Activated T-cell treated with anti-CD3 and anti-CD28 coated beads for 4 hours (primary cell): ENCODE results near the gene PDCD10.
A peak's percentile ranks its signal among the peaks of the same experiment; 100 is the strongest.

Source experiments
- DNase-seq: peaks from one replicate; pipeline ENCODE4 v3.0.0-alpha.2; 2020

PDCD10 gene

GRCh38 chr3:167733961-167734497, 663 bp downstream of the PDCD10 start:
- no peak for DNase-seq

GRCh38 chr3:167732313-167733065, 2.2 kb downstream of the PDCD10 start:
- DNase-seq: no peak

GRCh38 chr3:167731393-167731792, 3.3 kb downstream of the PDCD10 start:
- DNase-seq: no peak

GRCh38 chr3:167729591-167729990, 5.1 kb downstream of the PDCD10 start:
- no peak for DNase-seq

- no peak for DNase-seq
Observed at GRCh38 chr3:167728632-167729323, 5.9 kb downstream of the PDCD10 start.

GRCh38 chr3:167728176-167728575, 6.5 kb downstream of the PDCD10 start:
- DNase-seq: no peak

- DNase-seq: no peak
Observed at GRCh38 chr3:167723872-167724271, 10.8 kb downstream of the PDCD10 start.

- DNase-seq: no peak
Observed at GRCh38 chr3:167723025-167723512, 11.6 kb downstream of the PDCD10 start.

- no peak for DNase-seq
Observed at GRCh38 chr3:167718582-167718981, 16.1 kb downstream of the PDCD10 start.

GRCh38 chr3:167716920-167717319, 17.8 kb downstream of the PDCD10 start:
- DNase-seq: no peak

GRCh38 chr3:167714871-167715270, 19.8 kb downstream of the PDCD10 start:
- DNase-seq: no peak

GRCh38 chr3:167712445-167712844, 22.2 kb downstream of the PDCD10 start:
- DNase-seq: no peak

GRCh38 chr3:167711439-167711838, 23.3 kb downstream of the PDCD10 start:
- DNase-seq: no peak

GRCh38 chr3:167710552-167710951, 24.1 kb downstream of the PDCD10 start:
- DNase-seq: no peak

GRCh38 chr3:167709690-167710089, 25.0 kb downstream of the PDCD10 start:
- no peak for DNase-seq

- DNase-seq: no peak
Observed at GRCh38 chr3:167705840-167706239, 28.9 kb downstream of the PDCD10 start.

- DNase-seq: no peak
Observed at GRCh38 chr3:167700926-167701325, 33.8 kb downstream of the PDCD10 start.

- no peak for DNase-seq
Observed at GRCh38 chr3:167700046-167700445, 34.6 kb downstream of the PDCD10 start.

- no peak for DNase-seq
Observed at GRCh38 chr3:167694121-167694520, 40.6 kb downstream of the PDCD10 start.

- peak; percentile 1 for DNase-seq
Observed at GRCh38 chr3:167691366-167691765, 43.3 kb downstream of the PDCD10 start.

GRCh38 chr3:167684388-167684993, 50.2 kb downstream of the PDCD10 start:
- DNase-seq: peak; percentile 56

- no peak for DNase-seq
Observed at GRCh38 chr3:167679526-167679925, 55.2 kb downstream of the PDCD10 start.

GRCh38 chr3:167675848-167676247, 58.8 kb downstream of the PDCD10 start:
- DNase-seq: no peak

- DNase-seq: no peak
Observed at GRCh38 chr3:167673221-167673620, 61.5 kb downstream of the PDCD10 start.
